ENCODE data around the gene B4GALT4. TPM values are rescaled to one million over a fixed set of nuclear protein-coding genes. Genes with fewer than 3 reads are reported as not detected.

The B4GALT4 gene
- total RNA-seq, 1 experiment from 2014 or later, result 37.6 TPM

DNA sequence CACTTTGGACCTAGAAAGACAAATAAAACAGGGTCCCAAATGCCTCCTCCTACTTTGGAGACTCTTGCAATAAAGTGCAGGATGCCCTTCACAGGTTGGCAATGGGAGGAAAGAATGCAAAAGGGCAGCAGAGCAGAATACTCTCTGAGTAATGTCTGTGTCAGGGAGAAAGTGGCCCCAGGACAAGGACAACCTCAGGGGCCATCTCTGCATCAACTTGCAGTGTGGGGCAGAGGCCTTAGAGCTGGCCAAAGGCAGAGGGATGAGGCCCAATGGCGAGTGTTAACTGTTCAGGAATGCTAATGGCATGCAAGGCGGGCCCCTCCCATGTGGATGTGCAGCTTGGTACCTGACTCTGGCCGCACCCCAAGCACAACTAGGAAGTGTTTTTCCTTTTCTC, 58.9 kb downstream of the B4GALT4 start:
- H3K79me2 ChIP-seq (ENCODE audit: low read length), result no peaks in the 10 kb centered on the region
- H3K4me1 ChIP-seq (ENCODE audit: insufficient read depth, low read length), result peaks cover 73% of the 10 kb centered on the region
- intact Hi-C loops (cut with micrococcal nuclease), result no loop called here
- DNase-seq (peak; percentile 98), ATAC-seq (peak; percentile 83)
- peak overlapping the region; percentile 8; the same call in 1 of the 2 replicates for H2AFZ ChIP-seq (ENCODE audit: low read length)
- H3K4me2 ChIP-seq (ENCODE audit: low read length), result peak overlapping the region; percentile 54
- H3K9ac ChIP-seq (ENCODE audit: low read length), result peak overlapping the region; percentile 42
- POLR2A ChIA-PET (ENCODE audit: unreplicated experiment), result interaction anchor here (0.9 kb wide), 1 partner anchor 59 kb away, joined by 3 read pairs; the partner anchor contains the start of gene B4GALT4
- TF ChIP-seq EZH2phosphoT487 (IDR thresholded peaks at IDR 0.05; ENCODE audit: borderline replicate concordance, low read length) (no peak), EZH2 (IDR thresholded peaks at IDR 0.05; ENCODE audit: low read length, unreplicated experiment) (no peak)
- TF ChIP-seq, protein P1, sequence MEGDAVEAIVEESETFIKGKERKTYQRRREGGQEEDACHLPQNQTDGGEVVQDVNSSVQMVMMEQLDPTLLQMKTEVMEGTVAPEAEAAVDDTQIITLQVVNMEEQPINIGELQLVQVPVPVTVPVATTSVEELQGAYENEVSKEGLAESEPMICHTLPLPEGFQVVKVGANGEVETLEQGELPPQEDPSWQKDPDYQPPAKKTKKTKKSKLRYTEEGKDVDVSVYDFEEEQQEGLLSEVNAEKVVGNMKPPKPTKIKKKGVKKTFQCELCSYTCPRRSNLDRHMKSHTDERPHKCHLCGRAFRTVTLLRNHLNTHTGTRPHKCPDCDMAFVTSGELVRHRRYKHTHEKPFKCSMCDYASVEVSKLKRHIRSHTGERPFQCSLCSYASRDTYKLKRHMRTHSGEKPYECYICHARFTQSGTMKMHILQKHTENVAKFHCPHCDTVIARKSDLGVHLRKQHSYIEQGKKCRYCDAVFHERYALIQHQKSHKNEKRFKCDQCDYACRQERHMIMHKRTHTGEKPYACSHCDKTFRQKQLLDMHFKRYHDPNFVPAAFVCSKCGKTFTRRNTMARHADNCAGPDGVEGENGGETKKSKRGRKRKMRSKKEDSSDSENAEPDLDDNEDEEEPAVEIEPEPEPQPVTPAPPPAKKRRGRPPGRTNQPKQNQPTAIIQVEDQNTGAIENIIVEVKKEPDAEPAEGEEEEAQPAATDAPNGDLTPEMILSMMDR (conservative IDR thresholded peaks at IDR 0.05; ENCODE audit: low read depth, low read length), result no peak
- BruUV-seq (replicated peaks), result no TSS peak
- H3K9me2 ChIP-seq (replicated peaks; ENCODE audit: low read length), result 0 out of 2 replicates have a peak, but pooled peaks cover 4% of the 10 kb centered on the region
- H3F3A ChIP-seq (ENCODE audit: low read length, unreplicated experiment), result peaks cover 24% of the 10 kb centered on the region
- CTCF ChIA-PET, result no interaction called here
- H3K27ac ChIP-seq (ENCODE audit: low read length), result peak overlapping the region; percentile 98
- no peak overlapping the region for H3K4me3 ChIP-seq (ENCODE audit: low read length)
- no peaks in the 10 kb centered on the region for H3K9me3 ChIP-seq (ENCODE audit: low read length)
- no peaks in the 10 kb centered on the region for H3K36me3 ChIP-seq (ENCODE audit: low read depth, low read length)
- no peaks in the 10 kb centered on the region for H3K27me3 ChIP-seq (ENCODE audit: low read length)
- no peaks in the 10 kb centered on the region for H4K20me1 ChIP-seq (ENCODE audit: low read length)

DNA sequence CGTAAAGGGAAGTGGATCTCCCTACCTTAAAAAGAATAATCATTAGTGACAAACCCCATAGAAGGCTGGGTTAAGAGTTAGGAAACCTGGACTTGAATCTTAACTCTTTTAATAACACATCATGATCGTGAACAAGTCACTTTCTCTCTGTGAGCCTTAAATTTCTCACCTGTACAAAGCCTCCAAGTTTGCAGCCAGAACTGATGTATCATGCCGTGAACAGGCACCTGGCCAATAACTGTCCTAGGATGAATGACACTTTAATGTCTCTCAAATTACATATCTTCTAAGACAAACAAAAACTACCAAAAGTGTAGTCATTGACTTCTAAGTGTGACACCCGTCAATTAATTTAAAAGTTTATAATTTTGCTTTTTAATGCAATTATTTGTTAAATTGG, 63.4 kb downstream of the B4GALT4 start:
- H3F3A ChIP-seq (ENCODE audit: low read length, unreplicated experiment), result peaks cover 9% of the 10 kb centered on the region
- no peaks in the 10 kb centered on the region for H3K9me3 ChIP-seq (ENCODE audit: low read length)
- H3K9ac ChIP-seq (ENCODE audit: low read length), result peak overlapping the region; percentile 78
- no peaks in the 10 kb centered on the region for H3K36me3 ChIP-seq (ENCODE audit: low read depth, low read length)
- POLR2A ChIA-PET (ENCODE audit: unreplicated experiment), result no interaction called here
- H3K27me3 ChIP-seq (ENCODE audit: low read length), result no peaks in the 10 kb centered on the region
- H2AFZ ChIP-seq (ENCODE audit: low read length), result peak overlapping the region; percentile 43; the same call in 1 of the 2 replicates
- ATAC-seq (no peak), DNase-seq (peak; percentile 72)
- CTCF ChIA-PET, result no interaction called here
- TF ChIP-seq, protein P1 (conservative IDR thresholded peaks at IDR 0.05; ENCODE audit: low read depth, low read length), result no peak
- TF ChIP-seq EZH2 (IDR thresholded peaks at IDR 0.05; ENCODE audit: low read length, unreplicated experiment), result no peak
- TF ChIP-seq EZH2phosphoT487 (IDR thresholded peaks at IDR 0.05; ENCODE audit: borderline replicate concordance, low read length), result no peak
- peak overlapping the region; percentile 26; the same call in 1 of the 2 replicates for H3K4me3 ChIP-seq (ENCODE audit: low read length)
- peak overlapping the region; percentile 92 for H3K27ac ChIP-seq (ENCODE audit: low read length)
- H3K9me2 ChIP-seq (replicated peaks; ENCODE audit: low read length), result no peaks in the 10 kb centered on the region
- no peaks in the 10 kb centered on the region for H4K20me1 ChIP-seq (ENCODE audit: low read length)
- H3K79me2 ChIP-seq (ENCODE audit: low read length), result no peaks in the 10 kb centered on the region
- peaks cover 46% of the 10 kb centered on the region for H3K4me1 ChIP-seq (ENCODE audit: insufficient read depth, low read length)
- BruUV-seq (replicated peaks), result no TSS peak
- peak overlapping the region; percentile 69 for H3K4me2 ChIP-seq (ENCODE audit: low read length)
- intact Hi-C loops (cut with micrococcal nuclease), result loop anchor here (2.0 kb wide), 2 partner anchors 29 to 63 kb away; partner anchors contain the start of gene B4GALT4

DNA sequence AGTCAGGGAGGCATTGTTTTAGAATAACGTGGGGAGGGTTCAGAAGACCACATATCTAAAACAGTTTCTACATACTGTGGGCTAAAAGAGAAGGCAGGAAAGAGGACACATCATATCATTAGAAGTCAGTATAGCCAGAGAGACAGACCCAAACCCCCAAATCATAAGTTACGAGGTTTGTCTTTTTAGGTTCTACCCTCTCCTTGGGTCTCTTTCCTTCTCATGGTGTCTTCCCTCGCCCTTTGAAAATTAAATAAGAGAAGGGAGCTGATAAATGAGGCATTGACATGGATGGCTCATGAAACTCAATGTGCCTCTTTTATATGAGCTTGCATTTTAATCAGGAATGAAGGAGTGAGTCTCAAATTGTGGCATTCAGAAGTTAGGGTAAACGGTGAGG, 63.9 kb downstream of the B4GALT4 start:
- Histone ChIP-seq H3K27ac (ENCODE audit: low read length) (peak overlapping the region; percentile 92), H3K27me3 (ENCODE audit: low read length) (no peaks in the 10 kb centered on the region), H3K4me1 (ENCODE audit: insufficient read depth, low read length) (peaks cover 41% of the 10 kb centered on the region), H3K9me3 (ENCODE audit: low read length) (no peaks in the 10 kb centered on the region), H3K79me2 (ENCODE audit: low read length) (no peaks in the 10 kb centered on the region), H2AFZ (ENCODE audit: low read length) (peak overlapping the region; percentile 43), H3K4me2 (ENCODE audit: low read length) (peak overlapping the region; percentile 69), H3K4me3 (ENCODE audit: low read length) (peak overlapping the region; percentile 26), H3K36me3 (ENCODE audit: low read depth, low read length) (no peaks in the 10 kb centered on the region), H3F3A (ENCODE audit: low read length, unreplicated experiment) (peaks cover 5% of the 10 kb centered on the region), H3K9ac (ENCODE audit: low read length) (peak overlapping the region; percentile 78), H3K9me2 (replicated peaks; ENCODE audit: low read length) (no peaks in the 10 kb centered on the region), H4K20me1 (ENCODE audit: low read length) (no peaks in the 10 kb centered on the region)
- no peak for ATAC-seq
- intact Hi-C loops (cut with micrococcal nuclease), result loop anchor here (1.0 to 2.0 kb wide), 3 partner anchors 8 to 64 kb away; partner anchors contain the start of gene B4GALT4
- TF ChIP-seq EZH2 (IDR thresholded peaks at IDR 0.05; ENCODE audit: low read length, unreplicated experiment) (no peak), EZH2phosphoT487 (IDR thresholded peaks at IDR 0.05; ENCODE audit: borderline replicate concordance, low read length) (no peak)
- TF ChIP-seq, protein P1 (conservative IDR thresholded peaks at IDR 0.05; ENCODE audit: low read depth, low read length), result no peak
- ChIA-PET CTCF (interaction anchor here (0.6 to 1.1 kb wide), 2 partner anchors 15 to 64 kb away, joined by 4 to 8 read pairs; partner anchors contain the start of gene B4GALT4), POLR2A (ENCODE audit: unreplicated experiment) (no interaction called here)
- TSS peak; percentile 60 for BruUV-seq (replicated peaks)
- DNase-seq, result no peak
